ENCODE data around the gene ADGRL3. TPM values are rescaled to one million over a fixed set of nuclear protein-coding genes. Genes with fewer than 3 reads are reported as not detected.

ADGRL3 gene
- total RNA-seq, 2 donors from 2014 or later = 4.0 to 5.2 TPM

DNA sequence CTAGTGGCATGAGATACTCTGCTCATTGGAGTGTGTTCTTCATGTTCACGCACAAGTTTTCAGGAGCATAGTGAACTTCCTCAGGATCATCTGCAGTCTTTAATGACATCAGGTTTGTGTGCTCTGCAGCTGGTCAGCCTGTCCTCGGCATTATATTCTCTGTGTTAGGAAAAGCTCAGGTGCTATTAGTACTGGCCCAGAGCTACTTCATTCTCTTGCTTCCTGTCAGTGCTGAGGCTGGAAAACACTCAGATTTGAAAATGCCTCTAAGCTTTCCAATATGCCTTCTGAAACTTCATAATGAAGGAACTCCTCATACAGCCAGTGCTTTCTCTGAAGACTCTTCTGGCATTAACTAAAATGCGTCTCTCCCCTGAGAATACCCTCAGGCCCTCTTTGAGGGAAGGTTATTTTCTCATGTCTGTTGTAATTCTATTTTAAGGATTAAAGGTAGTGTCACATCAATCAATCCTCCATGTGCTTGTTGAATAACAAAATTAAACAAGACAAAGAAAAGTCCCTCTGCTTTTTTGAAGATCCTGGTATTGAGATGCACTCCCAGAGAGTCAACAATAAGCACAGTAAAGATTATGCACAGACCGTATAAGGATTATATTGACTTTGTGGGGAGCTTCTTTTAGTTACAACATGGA, 666.4 kb downstream of the ADGRL3 start:
- no peak for DNase-seq
- ATAC-seq = no peak
- intact Hi-C loops (cut with DNase I, micrococcal nuclease) = no loop called here

DNA sequence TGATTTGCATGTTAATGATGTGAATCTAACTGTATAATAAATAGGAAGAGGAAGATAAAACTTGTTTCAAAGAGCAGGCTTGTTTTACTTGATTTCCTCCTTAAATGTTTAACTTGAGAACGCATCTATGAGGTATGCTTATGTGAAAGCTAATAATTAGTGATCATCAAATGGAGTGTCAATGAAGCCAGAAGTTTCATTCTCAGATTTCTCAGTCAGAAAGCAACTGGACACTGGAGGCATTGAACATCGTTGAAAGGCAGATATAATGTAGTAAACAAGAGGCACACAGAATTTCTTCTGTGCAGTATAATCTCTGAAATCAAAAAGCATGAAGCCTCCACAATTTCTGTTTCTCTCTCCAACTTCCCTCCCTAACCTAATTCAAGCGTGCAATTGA, 672.9 kb downstream of the ADGRL3 start:
- ATAC-seq (no peak), DNase-seq (no peak)
- intact Hi-C loops (cut with DNase I, micrococcal nuclease) = no loop called here

DNA sequence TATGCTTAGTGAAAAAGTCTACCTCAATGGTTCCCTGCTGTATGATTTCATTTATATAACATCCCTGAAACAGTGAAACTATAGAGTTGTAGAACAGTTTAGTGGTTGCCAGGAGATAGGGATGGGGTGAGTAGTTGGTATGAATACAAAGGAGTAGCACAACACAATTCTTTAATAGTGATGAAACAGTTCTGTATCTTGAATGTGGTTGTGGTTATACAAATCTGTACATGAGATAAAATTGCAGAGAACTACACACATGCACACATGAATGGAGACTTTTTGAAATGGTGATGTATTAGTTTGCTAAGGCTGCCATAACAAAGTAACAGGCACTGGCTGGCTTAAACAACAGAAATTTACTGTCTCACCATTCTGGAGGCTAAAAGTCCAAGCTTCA, 677.1 kb downstream of the ADGRL3 start:
- DNase-seq (no peak), ATAC-seq (no peak)
- intact Hi-C loops (cut with DNase I, micrococcal nuclease) = no loop called here

DNA sequence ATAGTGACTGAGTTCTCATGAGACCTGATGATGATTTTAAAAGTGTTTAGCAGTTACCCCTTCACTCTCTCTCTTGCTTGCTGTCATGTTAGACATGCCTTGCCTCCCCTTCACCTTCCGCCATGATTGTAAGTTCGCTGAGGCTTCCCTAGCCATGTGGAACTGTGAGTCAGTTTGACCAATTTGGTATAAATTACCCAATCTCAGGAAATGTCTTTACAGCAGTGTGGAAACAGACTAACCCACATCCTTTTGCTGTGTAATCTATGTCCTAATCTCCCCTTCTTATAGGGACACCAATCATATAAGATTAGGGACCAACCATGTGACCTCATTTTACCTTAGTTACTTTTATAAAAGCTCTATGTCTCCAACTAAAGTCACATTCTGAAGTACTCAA, 677.8 kb downstream of the ADGRL3 start:
- ATAC-seq (no peak), DNase-seq (no peak)
- intact Hi-C loops (cut with DNase I, micrococcal nuclease) = no loop called here

DNA sequence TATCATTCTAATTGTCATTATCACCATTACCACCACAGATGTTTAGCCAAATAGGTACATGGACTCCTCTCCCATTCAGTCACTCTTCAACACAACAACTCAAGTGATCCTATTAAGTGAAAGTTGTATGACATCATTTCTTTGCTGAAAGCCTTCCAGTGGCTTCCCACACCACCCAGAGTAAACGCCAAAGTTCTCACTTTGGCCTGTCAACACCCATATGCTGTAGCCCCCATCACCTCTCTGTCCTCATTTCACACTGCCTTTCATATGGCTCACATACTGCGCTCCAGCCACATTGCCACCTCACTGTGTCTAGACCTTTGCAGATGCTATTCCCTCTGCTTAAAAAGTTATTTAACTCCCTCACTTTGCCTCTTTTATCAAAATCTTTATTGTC, 682.3 kb downstream of the ADGRL3 start:
- no peak for DNase-seq
- ATAC-seq = no peak
- intact Hi-C loops (cut with DNase I, micrococcal nuclease) = no loop called here

DNA sequence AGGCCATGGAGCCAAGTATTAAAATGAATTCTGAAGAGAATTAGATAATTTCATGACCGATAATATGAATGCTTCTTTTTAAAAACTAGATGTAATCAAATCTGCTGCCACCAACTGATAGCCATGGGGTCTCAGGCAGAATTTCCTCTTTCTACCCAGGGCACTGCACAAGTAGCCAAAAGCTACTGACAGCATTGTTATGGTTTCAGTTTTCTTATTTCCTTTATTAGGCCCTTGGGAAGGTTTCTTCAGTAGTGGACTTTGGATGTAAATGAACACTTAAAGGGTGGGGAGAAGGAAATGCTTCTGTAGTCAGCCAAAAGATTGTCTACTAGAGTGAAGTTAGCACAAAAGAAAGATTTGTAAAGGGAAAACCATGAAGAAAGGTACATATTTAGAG, 686.0 kb downstream of the ADGRL3 start:
- no peak for DNase-seq

DNA sequence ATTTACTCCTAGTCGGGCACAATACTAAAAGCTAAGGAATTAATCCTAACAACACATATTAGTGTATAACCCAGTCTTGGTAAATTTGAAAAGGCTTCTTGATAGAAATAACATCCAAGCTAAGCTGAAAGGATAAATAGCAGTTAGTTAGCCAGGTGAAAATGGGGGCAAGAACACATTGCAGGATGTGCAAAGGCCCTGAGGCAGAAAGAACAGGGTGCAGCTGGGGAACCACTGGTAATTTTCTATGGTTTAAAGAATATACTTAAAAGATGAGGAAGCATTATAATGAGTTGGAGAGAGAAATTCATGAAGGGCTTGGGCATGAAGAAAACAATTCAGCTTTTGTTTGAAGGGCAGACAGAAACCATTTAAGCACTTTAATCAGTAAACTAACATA, 689.0 kb downstream of the ADGRL3 start:
- intact Hi-C loops (cut with DNase I, micrococcal nuclease) = no loop called here
- DNase-seq (no peak), ATAC-seq (no peak)

More for the DNA sequence above, 686.0 kb downstream of the ADGRL3 start:
- intact Hi-C loops (cut with DNase I, micrococcal nuclease) = no loop called here
- ATAC-seq = peak; percentile 99

DNA sequence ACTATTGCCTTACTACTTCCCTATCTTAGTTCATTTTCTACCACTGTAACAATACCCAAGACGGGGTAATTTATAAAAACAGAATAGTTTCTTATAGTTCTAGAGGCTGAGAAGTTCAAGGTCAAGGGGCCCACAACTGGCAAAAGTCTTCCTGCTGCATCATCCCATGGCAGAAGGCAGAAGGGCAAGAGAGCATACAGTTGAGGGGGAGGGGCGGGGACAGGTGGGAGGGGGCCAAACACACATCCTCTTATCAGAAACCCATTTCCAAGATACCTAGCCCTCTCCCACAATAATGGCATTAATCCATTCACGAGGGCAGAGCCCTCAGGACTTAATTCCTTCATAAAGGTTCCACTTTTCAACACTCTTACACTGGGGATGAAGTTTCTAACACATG, 690.2 kb downstream of the ADGRL3 start:
- no peak for DNase-seq
- ATAC-seq = no peak

DNA sequence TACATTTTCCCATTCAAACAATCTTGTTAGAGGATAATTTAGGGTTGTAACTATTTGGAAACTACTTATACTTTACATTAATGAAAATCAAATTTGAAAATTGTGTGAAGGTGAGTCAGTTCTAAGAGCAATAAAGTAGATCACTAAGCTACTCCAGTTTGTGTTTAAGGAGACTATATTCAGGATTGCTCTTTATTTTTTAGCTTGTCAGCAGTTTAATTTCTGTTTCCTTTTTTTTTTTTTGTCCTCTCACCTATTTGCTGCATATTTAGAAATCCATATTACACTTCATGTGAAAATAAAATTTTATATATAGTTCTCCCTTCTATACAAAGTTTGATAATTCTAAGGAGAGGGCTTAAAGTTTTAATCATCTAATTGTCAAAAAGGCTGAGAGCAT, 691.8 kb downstream of the ADGRL3 start:
- intact Hi-C loops (cut with DNase I, micrococcal nuclease) = no loop called here
- DNase-seq (no peak), ATAC-seq (no peak)

More for the DNA sequence above, 690.2 kb downstream of the ADGRL3 start:
- intact Hi-C loops (cut with DNase I, micrococcal nuclease) = no loop called here

DNA sequence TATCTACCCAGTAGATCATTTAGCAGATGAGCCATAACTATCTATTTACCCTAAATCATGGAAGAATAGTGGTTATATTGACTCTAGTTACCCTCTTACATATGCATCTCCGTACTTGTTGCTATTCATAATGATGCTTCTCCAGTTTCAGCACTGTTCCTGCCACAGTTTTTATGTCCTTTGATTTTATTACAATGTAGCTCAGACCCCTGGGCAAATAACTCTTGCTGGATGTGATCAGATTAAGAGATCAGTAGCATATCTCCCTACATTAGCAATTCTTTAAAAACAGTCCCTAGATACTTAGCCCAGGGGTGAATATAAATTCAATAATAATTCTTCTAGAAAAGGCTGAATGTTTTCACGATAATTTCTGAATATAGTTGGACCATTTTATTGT, 696.5 kb downstream of the ADGRL3 start:
- ATAC-seq (no peak), DNase-seq (no peak)
- intact Hi-C loops (cut with DNase I, micrococcal nuclease) = no loop called here

DNA sequence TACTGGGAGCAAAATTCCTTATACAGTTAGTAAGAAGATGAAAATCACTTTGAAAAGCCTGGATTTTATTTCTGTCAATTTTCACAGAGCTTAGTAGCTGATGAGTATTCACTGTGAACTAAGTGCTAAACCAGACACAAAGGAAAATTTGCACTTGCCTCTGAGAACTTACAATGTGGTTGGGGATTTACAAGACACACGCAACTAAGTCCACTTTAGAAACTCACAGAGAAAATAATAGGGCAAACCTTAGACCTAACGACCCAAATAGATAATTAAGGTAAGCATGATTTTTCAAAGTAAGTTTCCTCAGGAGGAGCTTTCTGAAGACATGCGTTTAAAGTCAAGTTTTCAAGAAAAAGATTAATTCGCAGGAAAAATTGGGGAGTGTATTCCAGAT, 708.9 kb downstream of the ADGRL3 start:
- DNase-seq (no peak), ATAC-seq (no peak)
- intact Hi-C loops (cut with DNase I, micrococcal nuclease) = no loop called here

DNA sequence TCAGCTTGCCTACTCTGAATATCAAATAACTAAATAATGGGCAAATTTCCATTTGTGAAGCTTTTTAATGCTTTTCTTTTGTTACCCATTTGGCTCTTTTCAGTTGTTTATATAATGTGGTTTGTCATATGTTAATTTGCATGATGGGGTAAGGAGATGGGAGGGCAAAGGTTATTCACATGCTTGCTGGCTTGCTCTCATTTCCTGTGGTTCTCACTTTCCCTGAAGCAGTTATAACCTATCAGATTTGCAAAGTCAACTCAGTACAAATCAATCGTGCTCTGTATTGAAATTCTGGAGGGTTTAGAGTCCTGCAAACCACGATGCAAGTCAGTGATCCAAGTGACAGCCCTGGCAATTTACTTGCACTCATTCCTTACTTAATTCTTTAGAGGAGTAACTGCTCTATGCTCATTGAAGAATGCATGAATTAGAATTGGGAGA, 711.2 kb downstream of the ADGRL3 start:
- intact Hi-C loops (cut with DNase I, micrococcal nuclease) = no loop called here

DNA sequence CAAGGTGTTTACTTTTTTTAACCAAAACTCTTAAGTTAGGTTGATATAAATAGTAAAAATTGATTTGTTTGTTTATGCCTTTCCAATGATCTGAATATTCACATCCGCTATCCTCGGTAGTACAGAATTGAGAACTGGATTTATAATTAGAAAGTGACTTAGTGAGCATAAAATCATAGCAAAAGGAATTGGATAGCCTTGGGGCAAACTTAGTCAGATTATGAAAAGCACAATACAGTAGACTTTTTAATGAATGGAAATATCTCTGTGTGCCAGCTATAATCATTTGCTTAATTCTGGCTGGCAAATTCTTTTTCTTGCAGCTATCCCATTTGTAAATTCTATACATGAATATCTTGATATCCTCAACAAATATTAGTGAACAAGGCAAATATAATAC, 713.5 kb downstream of the ADGRL3 start:
- ATAC-seq = no peak
- intact Hi-C loops (cut with DNase I, micrococcal nuclease) = no loop called here
- DNase-seq = no peak

More for the DNA sequence above, 711.2 kb downstream of the ADGRL3 start:
- DNase-seq (no peak), ATAC-seq (no peak)

DNA sequence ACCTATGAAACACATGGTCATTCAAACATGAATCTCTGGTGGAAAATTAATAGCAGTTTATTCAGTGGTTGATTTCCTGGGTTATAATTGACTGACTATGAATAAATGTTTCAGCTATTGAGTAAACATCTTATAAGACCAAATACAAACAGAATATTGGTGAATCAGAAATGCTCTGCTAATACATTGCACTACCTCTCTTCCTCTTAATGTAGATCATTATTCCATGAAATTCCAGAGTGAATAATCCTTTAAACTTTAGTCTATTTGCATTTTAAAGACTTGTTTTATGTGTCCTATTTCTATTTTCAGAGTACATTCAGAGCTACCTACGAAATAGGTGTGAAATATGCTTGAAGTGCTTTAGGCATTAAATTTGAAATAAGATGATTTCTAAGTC, 715.4 kb downstream of the ADGRL3 start:
- intact Hi-C loops (cut with DNase I, micrococcal nuclease) = no loop called here
- ATAC-seq (no peak), DNase-seq (no peak)

DNA sequence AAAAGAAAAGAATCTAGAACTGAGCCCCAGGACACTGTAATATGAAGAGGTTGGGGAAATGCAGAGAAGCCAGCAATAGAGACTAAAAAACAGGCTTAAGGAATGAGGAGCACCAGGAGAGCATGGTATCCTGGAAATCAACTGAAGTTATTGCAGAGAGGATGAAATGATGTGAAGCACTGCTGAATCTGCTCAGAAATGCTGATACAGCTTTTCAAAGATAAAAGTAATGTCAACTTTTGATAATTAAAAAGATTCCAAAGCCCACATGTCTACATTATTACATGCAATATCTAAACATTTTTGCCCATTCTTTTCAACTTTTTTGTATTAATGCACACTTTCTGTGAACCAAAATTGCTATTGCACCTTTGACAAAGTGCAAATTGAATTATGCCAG, 718.4 kb downstream of the ADGRL3 start:
- no peak for DNase-seq
- no peak for ATAC-seq
- intact Hi-C loops (cut with DNase I, micrococcal nuclease) = no loop called here

DNA sequence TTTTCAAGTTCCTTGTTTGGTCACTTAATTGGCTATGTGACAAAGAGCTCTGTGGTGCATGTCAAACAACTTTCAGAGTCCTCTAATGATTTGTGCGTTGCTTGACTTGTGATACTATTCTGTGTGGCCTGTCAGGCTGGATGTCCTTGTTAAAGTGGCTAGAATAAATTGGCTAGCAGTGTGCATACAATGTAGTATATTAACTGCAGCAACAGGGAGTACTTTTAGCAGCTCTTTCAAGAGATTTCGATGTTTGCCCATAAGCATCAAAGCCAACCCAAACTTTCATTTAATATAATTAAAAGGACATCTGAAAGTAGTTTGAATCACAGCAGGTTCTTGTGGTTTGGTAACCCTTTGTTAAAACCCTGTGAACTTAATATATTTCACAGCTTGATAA, 718.9 kb downstream of the ADGRL3 start:
- DNase-seq (no peak), ATAC-seq (no peak)
- intact Hi-C loops (cut with DNase I, micrococcal nuclease) = no loop called here

DNA sequence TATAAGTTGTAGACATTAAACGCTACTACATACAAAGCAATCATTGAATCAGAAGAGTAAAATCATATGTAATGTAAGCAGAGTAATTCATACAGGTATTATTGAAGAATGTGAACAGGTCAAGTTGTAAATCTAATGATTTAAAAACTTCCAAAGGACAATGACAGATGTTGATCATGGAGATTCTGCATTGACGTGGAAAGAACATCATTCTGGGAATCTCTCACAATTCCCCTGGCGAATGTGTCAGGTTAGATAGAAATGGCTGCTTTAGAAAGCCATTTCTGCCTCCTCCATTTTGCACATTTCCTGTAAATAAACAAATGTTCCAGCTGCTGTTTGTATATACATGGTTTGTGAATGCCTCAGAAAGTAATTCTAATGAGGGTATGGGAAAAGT, 719.4 kb downstream of the ADGRL3 start:
- DNase-seq (no peak), ATAC-seq (no peak)
- intact Hi-C loops (cut with DNase I, micrococcal nuclease) = no loop called here

DNA sequence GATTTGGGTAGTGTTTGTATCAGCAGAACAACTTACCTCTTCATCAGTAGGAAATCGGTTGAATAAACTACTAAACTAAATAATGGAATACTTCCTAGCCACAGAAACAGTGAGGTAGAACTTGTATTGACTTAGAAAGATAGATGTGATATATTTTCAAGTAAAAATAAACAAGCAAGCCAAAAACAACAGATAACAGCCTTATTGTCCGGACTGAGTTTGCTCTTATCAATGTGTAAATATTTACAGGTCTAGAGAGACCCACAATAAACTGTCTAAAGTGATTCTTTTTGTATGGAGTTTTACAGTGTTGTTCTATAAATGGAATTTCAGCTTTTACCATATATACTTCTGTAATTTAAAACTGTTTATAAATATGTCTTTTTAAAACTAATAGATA, 721.8 kb downstream of the ADGRL3 start:
- DNase-seq = no peak
- intact Hi-C loops (cut with DNase I, micrococcal nuclease) = no loop called here

DNA sequence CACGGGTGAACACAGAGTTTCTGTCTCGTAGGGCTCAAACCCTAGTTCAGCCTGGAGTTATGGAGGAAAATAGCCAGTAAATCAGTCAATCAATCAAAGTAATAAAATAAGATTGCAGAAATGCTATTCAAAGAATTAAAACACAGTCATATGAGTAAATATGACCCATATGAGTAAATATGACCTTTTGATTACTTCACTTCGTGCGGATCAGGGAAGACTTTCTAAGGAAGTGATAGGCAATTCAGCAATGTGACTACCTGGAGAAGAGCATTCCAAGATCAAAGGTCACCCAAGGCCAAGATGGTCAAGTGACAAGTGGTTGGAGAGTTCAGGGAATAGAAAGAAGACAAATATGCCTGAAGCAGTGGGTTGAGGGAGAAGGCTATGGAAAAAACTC, 722.6 kb downstream of the ADGRL3 start:
- no peak for DNase-seq
- intact Hi-C loops (cut with DNase I, micrococcal nuclease) = no loop called here
- ATAC-seq = peak; percentile 82

More for the DNA sequence above, 721.8 kb downstream of the ADGRL3 start:
- no peak for ATAC-seq

DNA sequence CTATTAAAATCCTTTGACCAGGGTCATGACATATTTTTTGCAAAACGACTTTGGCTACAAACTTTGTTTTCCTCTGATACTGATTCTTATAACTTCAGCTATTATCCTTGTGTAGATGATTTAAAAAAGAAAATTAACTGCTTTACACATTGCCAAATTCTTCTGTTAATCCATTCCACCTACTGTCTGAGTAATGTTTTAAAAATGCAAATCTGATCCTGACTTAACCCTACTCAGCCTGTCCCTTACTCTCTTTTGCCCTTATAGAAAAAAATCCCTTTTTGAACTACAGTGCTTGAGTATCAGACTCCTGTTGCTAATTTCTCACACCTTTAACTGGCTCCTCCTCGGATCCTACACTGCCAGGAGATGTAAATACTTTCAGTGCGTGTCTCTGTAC, 723.1 kb downstream of the ADGRL3 start:
- DNase-seq (no peak), ATAC-seq (no peak)
- intact Hi-C loops (cut with DNase I, micrococcal nuclease) = no loop called here

DNA sequence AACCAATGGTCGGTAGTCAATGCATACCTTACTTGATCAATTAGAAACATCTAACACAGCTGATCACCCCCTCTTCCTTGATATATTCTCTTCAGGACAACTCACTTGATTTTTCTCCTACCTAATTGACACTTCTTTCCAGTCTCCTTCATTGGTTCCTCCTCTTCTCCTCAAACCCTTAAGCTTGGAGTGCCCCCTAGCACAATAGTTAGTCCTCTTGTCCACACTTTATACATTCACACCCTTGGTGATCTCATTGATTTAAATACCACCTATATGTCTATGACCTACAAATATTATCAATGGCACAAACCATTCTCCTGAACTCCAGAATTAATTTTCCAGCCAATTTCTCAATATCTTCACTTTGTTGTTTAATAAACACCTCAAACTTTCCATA, 724.0 kb downstream of the ADGRL3 start:
- intact Hi-C loops (cut with DNase I, micrococcal nuclease) = no loop called here
- ATAC-seq = peak; percentile 70
- no peak for DNase-seq

Data from left colon (tissue), 2 donors.